ENCODE results near the gene HSD11B2.

HSD11B2 gene

DNA sequence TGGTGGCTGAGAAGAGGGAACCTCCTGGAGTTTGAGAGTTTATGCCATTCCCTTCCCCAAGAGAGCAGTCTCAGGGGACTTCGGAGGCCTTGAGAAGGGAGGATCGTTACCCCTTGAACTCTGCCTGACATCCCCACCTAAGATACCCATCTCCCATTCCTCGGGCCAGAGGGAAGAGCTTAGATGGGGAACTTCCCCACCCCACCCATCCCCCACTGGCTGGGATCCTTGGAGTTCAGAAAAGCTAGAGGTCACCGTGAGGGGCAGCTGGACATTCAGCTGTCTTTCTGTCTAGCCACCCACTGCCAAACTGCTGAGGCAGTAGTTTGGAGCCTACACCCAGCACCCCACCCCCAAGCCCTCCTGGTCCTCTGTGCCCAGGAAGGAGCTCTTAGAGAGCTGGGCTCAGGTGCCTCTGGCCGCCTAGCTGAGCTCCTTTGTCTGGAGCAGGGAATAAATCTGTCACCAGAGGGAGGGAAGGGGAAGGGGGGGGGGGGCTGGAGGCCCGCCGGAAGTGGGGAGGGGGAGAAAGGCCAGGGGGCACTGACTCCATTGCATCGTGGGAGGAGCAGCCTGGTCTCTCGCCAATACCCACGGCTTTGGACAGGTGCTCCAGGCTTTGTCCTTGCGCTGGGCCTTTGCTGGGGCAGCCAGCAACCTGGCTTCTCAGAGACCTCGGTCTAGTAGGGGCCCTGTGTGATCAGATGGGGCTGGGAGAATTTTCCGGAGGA is 1.0 kb downstream of the HSD11B2 start:
- no peak for DNase-seq (ENCODE audit: low read depth in 1 of 2, low spot score in 1 of 2)

DNA sequence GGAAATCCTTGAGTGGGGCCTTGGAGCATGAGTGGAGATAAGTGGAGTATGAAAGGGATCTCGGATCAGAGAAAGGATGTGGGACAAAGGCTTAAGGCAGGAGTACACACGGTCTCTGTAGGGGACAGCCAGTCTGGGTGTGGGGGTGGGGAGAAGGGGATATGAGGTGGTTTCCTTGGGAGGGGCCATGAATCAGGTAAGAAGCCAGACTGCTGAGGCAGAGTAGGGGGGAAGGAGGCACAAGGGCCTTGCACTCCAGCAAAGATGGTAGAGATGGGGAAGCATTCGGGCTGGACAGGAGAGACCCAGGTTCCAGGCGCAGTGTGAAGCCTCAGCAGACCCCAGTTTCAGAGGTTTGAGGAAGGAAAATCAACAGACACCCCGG is 1.6 kb downstream of the HSD11B2 start:
- no peak for DNase-seq (ENCODE audit: low read depth in 1 of 2, low spot score in 1 of 2)

- DNase-seq (ENCODE audit: low read depth in 1 of 2, low spot score in 1 of 2) = no peak
These were observed 2.3 kb downstream of the HSD11B2 start for GRCh38 chr16:67433131-67433719.

DNA sequence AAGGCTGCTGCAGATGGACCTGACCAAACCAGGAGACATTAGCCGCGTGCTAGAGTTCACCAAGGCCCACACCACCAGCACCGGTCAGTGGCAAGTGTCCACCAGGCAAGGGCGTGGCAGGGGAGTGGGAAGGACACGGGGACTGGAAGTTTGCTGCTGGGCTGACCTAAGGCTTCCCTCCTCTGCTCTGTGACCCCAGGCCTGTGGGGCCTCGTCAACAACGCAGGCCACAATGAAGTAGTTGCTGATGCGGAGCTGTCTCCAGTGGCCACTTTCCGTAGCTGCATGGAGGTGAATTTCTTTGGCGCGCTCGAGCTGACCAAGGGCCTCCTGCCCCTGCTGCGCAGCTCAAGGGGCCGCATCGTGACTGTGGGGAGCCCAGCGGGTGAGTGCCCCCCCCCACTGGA is 4.8 kb downstream of the HSD11B2 start:
- DNase-seq (ENCODE audit: low read depth in 1 of 2, low spot score in 1 of 2) = no peak

DNA sequence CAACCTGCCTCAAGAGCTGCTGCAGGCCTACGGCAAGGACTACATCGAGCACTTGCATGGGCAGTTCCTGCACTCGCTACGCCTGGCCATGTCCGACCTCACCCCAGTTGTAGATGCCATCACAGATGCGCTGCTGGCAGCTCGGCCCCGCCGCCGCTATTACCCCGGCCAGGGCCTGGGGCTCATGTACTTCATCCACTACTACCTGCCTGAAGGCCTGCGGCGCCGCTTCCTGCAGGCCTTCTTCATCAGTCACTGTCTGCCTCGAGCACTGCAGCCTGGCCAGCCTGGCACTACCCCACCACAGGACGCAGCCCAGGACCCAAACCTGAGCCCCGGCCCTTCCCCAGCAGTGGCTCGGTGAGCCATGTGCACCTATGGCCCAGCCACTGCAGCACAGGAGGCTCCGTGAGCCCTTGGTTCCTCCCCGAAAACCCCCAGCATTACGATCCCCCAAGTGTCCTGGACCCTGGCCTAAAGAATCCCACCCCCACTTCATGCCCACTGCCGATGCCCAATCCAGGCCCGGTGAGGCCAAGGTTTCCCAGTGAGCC is 5.8 kb downstream of the HSD11B2 start:
- no peak for DNase-seq (ENCODE audit: low read depth in 1 of 2, low spot score in 1 of 2)

GRCh38 chr16:67437513-67437912 is 6.6 kb downstream of the HSD11B2 start:
- DNase-seq (ENCODE audit: low read depth in 1 of 2, low spot score in 1 of 2) = no peak

DNA sequence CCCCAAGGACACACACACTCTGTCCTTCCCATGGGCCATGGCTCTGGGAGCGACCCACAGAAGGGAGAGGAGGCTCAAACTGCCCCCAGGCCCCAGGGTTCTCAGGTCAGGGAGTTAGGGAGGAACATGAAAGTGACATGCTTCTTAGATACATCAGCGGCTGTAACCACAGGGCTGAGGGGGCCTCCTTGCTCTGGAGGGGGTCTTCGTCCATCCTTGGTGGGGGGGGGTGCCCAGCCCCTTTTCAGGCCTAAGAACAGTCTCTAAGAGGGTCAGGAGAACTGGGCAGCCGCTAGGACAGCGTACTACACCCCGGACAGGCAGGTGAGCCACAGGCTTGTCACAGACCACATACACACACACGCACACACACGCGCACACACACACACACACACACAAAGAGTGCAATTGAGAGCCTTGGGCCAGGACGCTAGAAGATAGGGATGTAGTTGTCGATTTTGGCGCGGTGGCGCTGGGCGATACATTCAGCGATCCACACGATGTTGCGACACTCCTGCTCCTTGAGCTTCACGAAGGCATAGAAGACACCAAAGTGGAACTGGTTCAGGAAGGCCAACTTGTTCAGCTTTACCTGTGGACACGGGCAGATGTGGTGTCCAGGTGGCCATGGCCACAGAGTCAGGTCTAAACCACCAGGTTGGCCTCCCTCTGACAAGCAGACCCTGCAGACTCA is 7.3 kb downstream of the HSD11B2 start:
- DNase-seq (ENCODE audit: low read depth in 1 of 2, low spot score in 1 of 2) = no peak

DNA sequence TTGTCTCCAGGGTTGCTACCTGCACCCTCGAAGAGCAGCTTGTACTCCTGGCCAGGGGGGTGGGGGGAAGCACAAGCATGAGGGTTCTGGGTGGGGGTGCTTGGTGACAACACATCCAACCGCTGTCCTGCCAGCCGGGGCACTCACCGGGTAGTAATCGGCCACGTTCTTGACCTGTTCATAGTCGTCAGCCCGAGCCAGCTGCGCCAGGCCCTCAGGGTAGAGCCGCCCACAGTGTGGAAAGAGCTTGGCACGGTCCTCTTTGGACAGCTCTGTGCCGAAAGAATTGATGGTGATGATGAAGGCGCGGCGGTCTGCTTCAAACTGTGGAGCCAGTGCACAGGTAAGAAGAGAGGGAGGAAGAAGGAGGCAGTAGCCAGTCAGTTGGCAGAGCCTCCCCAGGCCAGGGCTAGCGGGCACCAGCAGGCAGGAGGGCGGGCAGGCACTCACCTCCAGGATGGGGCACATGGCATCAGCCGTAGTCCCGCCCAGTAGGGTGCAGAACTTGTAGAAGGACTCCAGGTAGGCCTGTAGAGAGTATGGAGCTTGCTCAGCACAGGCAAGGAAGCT is 8.0 kb downstream of the HSD11B2 start:
- no peak for DNase-seq (ENCODE audit: low read depth in 1 of 2, low spot score in 1 of 2)

GRCh38 chr16:67441271-67441753 is 10.4 kb downstream of the HSD11B2 start:
- DNase-seq (ENCODE audit: low read depth in 1 of 2, low spot score in 1 of 2) = no peak

DNA sequence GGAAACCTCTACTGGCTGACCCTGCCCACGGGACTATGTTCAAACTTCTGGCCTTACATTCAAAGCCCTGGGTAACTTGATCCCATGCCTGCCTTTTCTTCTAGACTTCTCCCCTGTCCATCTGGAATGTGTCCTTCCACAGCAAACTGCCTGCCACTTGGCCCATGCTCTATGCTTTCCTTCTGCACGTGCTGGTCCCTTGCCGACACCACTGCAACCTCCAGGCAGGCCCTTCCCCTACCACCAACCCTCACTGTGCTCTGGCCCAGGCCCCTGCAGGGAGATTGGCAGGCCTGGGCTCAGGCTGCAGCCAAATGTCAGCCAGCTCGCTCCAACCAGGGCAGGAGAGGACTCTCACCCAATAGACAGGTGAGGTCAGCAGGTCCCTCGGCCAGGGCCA is 11.0 kb downstream of the HSD11B2 start:
- no peak for DNase-seq (ENCODE audit: low read depth in 1 of 2, low spot score in 1 of 2)

- no peak for DNase-seq (ENCODE audit: low read depth in 1 of 2, low spot score in 1 of 2)
These were observed 11.8 kb downstream of the HSD11B2 start for GRCh38 chr16:67442581-67443255.

DNA sequence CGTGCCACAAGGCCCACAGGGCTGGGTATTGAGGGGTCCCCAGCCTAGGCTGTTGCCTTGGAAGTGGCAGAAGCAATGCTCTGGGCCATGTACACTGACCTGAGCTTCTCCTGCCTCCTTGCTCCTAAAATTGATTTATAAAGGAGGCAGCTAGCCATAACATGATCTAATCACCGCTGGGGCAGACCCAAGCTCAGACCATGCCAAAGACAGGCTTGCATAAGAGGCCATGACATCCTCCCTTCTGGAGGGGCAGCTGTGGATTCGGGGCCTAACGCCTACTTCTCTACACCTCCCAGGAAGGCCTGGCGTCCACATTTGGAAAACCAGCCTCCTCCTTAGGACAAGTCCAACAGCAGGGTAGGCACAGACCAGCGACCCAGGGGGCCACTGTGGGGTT is 12.3 kb downstream of the HSD11B2 start:
- DNase-seq (ENCODE audit: low read depth in 1 of 2, low spot score in 1 of 2) = no peak

DNA sequence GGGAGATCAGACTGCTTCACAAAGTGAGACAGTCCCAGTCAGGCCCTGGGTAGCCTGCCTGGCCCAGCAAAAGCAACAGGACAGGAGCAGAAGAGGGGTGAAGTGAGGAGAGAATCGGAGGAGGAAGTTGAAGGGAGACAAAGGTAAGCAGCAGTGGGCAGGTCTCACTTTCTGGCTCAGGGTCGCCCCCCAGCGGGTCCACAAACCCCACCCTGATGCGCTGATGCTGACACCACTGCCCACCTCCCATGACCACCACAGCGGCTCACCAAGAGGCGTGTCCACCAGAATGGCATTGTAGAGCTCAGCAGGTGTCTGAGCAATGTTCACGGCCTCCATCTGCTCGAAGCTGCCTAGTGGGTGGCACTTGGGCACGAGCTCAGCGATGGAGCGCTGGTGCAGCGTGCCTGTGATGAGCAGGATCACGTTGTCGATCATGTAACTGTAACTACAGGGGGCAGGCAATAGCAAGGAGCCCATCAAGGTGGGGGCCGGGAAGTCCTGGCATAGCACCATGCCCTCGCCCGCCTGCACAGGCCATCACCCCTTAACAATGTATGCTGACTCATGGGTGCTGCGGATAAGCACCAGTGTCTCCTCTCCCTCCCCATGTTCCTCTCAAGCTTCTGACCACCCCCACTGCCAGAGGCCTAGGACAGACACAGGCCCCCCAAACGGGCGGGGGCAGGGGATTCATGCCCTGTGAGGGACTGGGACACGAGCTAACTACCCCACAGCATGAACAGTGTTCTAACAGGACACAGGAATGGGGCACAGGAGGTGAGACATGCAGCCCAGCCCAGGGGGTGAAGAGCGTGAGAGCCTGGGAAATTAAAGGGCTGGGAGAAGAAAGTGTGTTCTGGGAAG is 13.6 kb downstream of the HSD11B2 start:
- DNase-seq (ENCODE audit: low read depth in 1 of 2, low spot score in 1 of 2) = no peak

GRCh38 chr16:67445126-67445426 is 14.2 kb downstream of the HSD11B2 start:
- DNase-seq (ENCODE audit: low read depth in 1 of 2, low spot score in 1 of 2) = no peak

DNA sequence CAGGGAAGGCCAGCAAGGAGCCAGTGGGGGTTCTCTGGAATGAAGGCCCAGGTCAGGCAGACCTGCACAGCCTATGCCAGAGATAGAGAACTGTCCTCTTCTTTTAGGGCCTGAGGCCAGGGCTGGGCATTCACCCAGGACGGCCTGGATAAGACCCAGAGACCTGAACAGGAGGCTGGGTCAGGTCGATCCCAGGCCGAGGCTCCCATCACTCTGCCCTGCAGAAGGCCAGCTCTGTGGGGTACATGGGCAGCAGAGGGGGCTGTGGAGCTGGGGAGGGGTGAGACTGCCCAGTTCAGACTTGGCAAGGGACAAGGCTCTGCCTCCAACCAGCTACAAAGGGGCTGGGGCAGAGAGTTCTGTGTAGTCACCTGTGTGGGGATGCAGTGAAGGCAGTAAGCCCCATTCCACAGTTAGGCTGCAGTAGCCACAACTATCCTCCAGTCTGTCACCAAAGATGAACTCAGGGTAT is 14.6 kb downstream of the HSD11B2 start:
- no peak for DNase-seq (ENCODE audit: low read depth in 1 of 2, low spot score in 1 of 2)

GRCh38 chr16:67445913-67446907 is 15.3 kb downstream of the HSD11B2 start:
- DNase-seq (ENCODE audit: low read depth in 1 of 2, low spot score in 1 of 2) = no peak

DNA sequence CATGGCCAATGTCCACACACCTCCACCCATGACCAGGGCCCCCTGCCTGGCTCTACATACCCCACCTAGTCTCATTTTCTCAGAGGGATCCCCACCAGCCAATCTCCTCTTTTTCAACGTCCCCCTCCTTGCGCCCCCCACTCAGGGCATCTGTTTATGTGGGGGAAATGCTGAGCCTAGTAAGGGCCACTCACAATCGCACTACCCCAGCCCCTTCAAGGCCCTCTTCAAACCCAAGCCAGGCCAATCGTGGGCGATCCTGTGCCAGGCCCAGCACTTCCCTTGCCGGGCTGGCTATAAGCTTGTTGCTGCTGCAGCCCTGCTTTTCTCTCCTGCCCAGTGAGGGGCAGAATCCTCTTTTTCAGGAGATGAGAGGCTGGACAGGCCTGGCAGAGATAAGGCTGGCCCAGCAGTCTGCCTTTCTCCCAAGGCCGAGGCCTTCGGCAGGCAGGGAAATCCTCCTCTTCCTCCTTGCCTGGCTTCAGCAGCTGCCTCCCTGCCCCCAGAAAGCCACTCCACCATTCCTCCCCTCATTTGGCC is 16.1 kb downstream of the HSD11B2 start:
- DNase-seq (ENCODE audit: low read depth in 1 of 2, low spot score in 1 of 2) = no peak

DNA sequence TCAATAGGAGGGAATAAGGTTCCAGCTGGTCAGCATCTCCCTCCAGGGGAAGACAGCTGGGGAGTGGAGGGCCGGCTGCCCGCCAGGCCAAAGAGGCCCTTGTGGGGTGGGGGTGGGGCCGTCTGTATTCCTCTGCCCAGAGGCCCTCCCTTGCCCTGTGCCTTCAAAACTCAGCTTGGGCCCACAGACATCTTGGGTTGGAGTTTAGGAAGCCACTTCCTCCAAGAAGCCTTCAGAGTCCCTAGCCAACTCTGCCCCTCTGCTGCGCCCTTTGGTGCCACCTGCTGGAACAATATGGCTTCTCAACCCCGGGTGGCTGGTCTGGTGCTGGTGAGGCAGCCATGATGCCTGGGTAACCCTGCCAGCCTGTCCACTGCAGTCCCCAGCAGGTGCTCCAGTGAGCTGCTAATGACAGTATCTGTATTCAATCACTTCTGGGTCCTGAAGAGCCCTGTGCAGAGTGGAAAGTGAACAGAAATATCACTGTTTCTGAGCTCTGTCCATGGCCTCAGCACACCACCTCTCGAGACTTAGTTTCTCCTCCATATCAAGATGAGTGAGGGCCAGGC is 16.7 kb downstream of the HSD11B2 start:
- DNase-seq (ENCODE audit: low read depth in 1 of 2, low spot score in 1 of 2) = peak; percentile 57 to 61
